Lower lobe of right lung (tissue), 2 donors: ENCODE measurements around the gene ARMH3. TPM values are rescaled to one million over a fixed set of nuclear protein-coding genes. Genes with fewer than 3 reads are reported as not detected.
"Not testable (repeated sequence)": the region's sequence is repeated elsewhere in the genome, so short reads cannot be mapped to it uniquely, and the experiment has no call there.

Experiments used
- ATAC-seq, 2 donors: fragments of 200-7000 bp; cut with Tn5 transposase; one replicate each; pipeline ENCODE4 v1.9.1; 2020 to 2022; ENCODE audit warnings: mild to moderate bottlenecking in 2 of 2, moderate library complexity in 2 of 2
- DNase-seq: peaks from one replicate; pipeline ENCODE4 v3.0.0-alpha.2; 2020
- H3K27ac ChIP-seq: fragments of 200-600 bp; one replicate; pipeline ENCODE4 v1.8.0; 2022
- H3K27me3 ChIP-seq: fragments of 200-600 bp; one replicate; pipeline ENCODE4 v1.8.0; 2022; ENCODE audit warnings: low read depth
- H3K36me3 ChIP-seq: fragments of 200-600 bp; one replicate; pipeline ENCODE4 v1.8.0; 2022; ENCODE audit warnings: mild to moderate bottlenecking
- H3K4me1 ChIP-seq: fragments of 200-600 bp; one replicate; pipeline ENCODE4 v1.8.0; 2022
- H3K4me3 ChIP-seq: fragments of 200-600 bp; one replicate; pipeline ENCODE4 v1.8.0; 2022; ENCODE audit warnings: mild to moderate bottlenecking
- H3K9me3 ChIP-seq: fragments of 200-600 bp; one replicate; pipeline ENCODE4 v1.8.0; 2022
- intact Hi-C: fragments of 100-400 bp; cut with DNase I; formaldehyde crosslinking; loops from one replicate; pipeline ENCODE4 v1.11.0; 2022
- total RNA-seq: library from RNA; stranded (reverse); fragmentation: NEBNext Ultra II Directional; extraction: Animal tissue kit (Norgen Biotek cat#: 25700); gene quantifications from one replicate; pipeline ENCODE4 v1.2.1, GENCODE V29; 2021
- TF ChIP-seq, protein P1 (sequence below): fragments of 200-600 bp; IDR thresholded peaks from one replicate; pipeline ENCODE4 v1.8.0; 2022; ENCODE audit warnings: antibody characterized with exemption, mild to moderate bottlenecking
- donor health status: DM: no; HTN: yes; CAD: no; lungs with severe emphysema.

The ARMH3 gene
- total RNA-seq, 1 donor from 2014 or later = 38.6 TPM

DNA sequence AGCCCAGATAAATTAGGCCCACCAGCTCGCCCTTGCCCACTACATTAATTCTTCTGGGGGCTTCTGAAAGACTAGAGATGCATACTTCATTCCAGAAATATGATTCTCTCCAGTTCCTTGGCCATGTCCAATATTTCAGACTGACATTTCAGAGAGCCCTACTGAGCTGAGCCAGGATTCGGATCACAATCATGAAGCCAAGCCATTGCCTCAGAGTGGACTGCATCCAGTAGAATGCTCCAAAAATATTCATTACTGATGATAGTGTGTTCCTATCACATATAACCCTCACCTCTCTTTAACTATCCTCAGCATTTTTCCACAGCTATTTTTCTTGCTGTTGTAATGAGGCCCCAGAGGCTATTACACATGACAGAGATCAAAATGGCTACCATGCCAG is 38.7 kb downstream of the ARMH3 start:
- H3K27ac ChIP-seq = no peak overlapping the region
- ATAC-seq (no peak), DNase-seq (no peak)
- H3K4me3 ChIP-seq = no peak overlapping the region
- no peaks in the 10 kb centered on the region for H3K9me3 ChIP-seq
- no peaks in the 10 kb centered on the region for H3K27me3 ChIP-seq
- TF ChIP-seq, protein P1, sequence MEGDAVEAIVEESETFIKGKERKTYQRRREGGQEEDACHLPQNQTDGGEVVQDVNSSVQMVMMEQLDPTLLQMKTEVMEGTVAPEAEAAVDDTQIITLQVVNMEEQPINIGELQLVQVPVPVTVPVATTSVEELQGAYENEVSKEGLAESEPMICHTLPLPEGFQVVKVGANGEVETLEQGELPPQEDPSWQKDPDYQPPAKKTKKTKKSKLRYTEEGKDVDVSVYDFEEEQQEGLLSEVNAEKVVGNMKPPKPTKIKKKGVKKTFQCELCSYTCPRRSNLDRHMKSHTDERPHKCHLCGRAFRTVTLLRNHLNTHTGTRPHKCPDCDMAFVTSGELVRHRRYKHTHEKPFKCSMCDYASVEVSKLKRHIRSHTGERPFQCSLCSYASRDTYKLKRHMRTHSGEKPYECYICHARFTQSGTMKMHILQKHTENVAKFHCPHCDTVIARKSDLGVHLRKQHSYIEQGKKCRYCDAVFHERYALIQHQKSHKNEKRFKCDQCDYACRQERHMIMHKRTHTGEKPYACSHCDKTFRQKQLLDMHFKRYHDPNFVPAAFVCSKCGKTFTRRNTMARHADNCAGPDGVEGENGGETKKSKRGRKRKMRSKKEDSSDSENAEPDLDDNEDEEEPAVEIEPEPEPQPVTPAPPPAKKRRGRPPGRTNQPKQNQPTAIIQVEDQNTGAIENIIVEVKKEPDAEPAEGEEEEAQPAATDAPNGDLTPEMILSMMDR = no peak
- intact Hi-C loops = no loop called here
- peaks cover 92% of the 10 kb centered on the region for H3K36me3 ChIP-seq
- H3K4me1 ChIP-seq = no peaks in the 10 kb centered on the region

DNA sequence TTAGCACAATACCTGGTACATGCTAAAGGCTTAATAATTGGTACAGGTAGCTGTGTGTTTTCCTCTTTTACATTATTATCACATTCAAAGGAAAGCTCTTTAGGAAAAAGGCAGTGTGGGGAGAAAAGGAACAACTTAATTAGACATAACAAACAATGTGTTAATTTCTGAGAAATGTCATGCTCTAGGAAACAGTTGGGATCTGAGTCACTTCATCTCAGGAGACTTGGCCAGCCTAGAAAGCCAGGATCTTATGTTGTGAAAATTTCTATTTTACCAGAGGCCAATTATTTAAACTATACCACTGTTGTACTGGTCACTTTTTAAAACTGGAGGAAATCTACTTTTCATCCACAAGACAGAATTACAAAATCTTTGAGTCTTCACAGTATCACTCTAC is 39.6 kb downstream of the ARMH3 start:
- Histone ChIP-seq H3K27ac (no peak overlapping the region), H3K27me3 (no peaks in the 10 kb centered on the region), H3K36me3 (peaks cover 94% of the 10 kb centered on the region), H3K9me3 (no peaks in the 10 kb centered on the region), H3K4me3 (no peak overlapping the region), H3K4me1 (no peaks in the 10 kb centered on the region)
- ATAC-seq (no peak), DNase-seq (no peak)
- TF ChIP-seq, protein P1 = no peak
- intact Hi-C loops = no loop called here

DNA sequence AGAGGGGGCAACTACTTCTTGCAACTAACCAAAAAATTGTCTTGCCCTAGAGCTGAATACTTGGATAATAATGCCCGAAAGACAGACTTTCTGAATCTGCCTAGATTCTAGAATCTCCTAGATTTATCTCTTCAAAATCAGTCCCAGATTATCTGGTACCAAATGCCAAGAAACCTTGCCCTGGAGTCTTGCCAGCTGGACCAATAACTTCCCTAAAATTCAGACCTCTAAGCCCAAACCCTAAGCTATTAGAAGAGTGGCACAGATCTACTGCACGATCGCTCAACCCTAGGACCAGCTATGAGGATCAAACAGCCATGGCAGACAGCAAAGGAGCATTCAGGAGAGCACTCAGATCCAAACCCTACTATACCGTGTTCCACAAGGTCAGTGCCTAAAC is 45.0 kb downstream of the ARMH3 start:
- Histone ChIP-seq H3K27me3 (no peaks in the 10 kb centered on the region), H3K9me3 (no peaks in the 10 kb centered on the region), H3K4me1 (peaks cover 4% of the 10 kb centered on the region), H3K27ac (no peak overlapping the region), H3K4me3 (no peak overlapping the region), H3K36me3 (peaks cover 70% of the 10 kb centered on the region)
- ATAC-seq (no peak), DNase-seq (no peak)
- TF ChIP-seq, protein P1 = no peak
- intact Hi-C loops = no loop called here

DNA sequence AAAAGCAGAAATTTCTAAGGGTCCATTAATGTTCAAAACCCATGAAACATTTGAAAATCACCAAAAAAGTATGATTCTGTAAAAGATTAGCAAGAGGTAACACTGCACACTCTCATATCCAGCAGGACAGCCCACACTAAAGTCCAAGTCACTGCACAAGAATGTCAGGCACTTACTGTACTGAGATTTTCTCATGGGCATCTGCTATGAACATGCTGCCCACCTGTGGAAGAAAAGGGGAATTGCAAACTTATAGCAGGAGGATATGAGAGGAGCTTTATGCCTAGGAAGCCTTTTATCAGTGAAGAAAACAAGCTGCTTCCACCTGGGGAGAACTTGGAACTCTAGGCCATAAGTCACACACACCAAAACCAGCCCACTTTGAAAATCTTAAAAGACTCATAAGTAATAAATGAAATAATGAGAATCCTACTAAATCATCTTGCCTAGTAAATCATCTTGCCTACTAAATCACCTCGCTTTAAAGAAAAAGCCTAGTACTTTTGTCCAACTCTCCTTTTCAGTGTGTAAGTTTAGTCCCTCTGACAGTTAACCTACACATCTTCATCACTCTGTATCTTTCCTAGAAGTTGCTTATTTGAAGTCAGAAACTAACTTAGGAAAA is 46.1 kb downstream of the ARMH3 start:
- TF ChIP-seq, protein P1 = peak; percentile 89
- H3K9me3 ChIP-seq = no peaks in the 10 kb centered on the region
- H3K4me3 ChIP-seq = no peak overlapping the region
- ATAC-seq (peak; percentile 94 to 96), DNase-seq (no peak)
- peaks cover 73% of the 10 kb centered on the region for H3K36me3 ChIP-seq
- H3K27me3 ChIP-seq = no peaks in the 10 kb centered on the region
- intact Hi-C loops = no loop called here
- H3K4me1 ChIP-seq = peaks cover 4% of the 10 kb centered on the region
- H3K27ac ChIP-seq = no peak overlapping the region

DNA sequence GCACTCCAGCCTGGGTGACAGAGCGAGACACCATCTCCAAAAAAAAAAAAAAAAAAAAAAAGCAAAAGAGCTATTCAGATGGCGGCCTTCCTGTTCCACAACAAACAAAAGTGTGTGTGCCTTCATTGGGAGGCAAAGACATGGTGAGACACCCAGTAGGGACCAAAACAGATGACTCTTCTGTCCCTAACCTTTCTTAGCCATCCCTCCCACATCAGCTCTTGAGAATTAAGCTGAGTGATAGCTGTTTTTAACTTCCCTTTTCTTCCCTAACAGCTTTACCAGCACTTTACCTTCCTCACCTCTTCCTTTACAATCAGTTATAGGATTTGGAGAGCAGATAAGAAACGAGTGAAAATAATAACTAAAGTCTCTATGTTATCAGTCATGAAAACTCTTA is 48.2 kb downstream of the ARMH3 start:
- ATAC-seq (no peak), DNase-seq (no peak)
- Histone ChIP-seq H3K4me3 (no peak overlapping the region), H3K9me3 (no peaks in the 10 kb centered on the region), H3K4me1 (peaks cover 4% of the 10 kb centered on the region), H3K27ac (no peak overlapping the region), H3K36me3 (peaks cover 72% of the 10 kb centered on the region), H3K27me3 (no peaks in the 10 kb centered on the region)
- TF ChIP-seq, protein P1 = no peak
- intact Hi-C loops = no loop called here

DNA sequence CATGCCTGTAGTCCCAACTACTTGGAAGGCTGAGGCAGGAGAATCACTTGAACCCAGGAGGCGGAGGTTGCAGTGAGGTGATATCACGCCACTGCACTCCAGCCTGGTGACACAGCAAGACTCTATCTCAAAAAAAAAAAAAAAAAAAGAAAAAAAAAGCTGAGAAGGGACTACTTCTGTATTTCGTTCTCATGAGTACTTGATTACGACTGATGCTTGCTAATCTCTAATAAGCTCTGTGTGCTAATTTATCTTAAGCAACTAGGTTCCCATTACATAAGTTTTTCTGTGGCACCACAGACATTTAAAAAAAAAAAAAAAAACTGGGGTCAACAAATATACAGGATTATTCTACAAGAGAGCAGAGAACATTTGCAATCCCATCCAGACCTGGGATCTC is 48.9 kb downstream of the ARMH3 start:
- ATAC-seq, H3K4me1 ChIP-seq, H3K27ac ChIP-seq, H3K4me3 ChIP-seq, H3K27me3 ChIP-seq, intact Hi-C loops, DNase-seq, H3K9me3 ChIP-seq: not testable (repeated sequence)
- H3K36me3 ChIP-seq = peaks cover 72% of the 10 kb centered on the region
